ENCODE results near the gene ATXN2L. TPM values are rescaled to one million over a fixed set of nuclear protein-coding genes. Genes with fewer than 3 reads are reported as not detected.

The ATXN2L gene
- total and polyA plus RNA-seq, 2 of the 13 experiments (the other 11 are each of a cell fraction or from before 2014, with no cell fraction given), result 40.8 to 55.1 TPM

- TF ChIP-seq SOX13 (IDR thresholded peaks at IDR 0.05), result no peak
- peak in 1 of 2 experiments; percentile 62; a peak in 1 of 4 replicates for TF ChIP-seq SOX13 (CRISPR knock-in tag; conservative IDR thresholded peaks at IDR 0.05 in 1 of 2, IDR thresholded peaks at IDR 0.05 in 1 of 2)
- TF ChIP-seq ZNF749 (CRISPR knock-in tag; IDR thresholded peaks at IDR 0.05; ENCODE audit: borderline replicate concordance), result 0 out of 2 replicates have a peak, but pooled peaks have one; percentile 35
- TF ChIP-seq, protein P1, sequence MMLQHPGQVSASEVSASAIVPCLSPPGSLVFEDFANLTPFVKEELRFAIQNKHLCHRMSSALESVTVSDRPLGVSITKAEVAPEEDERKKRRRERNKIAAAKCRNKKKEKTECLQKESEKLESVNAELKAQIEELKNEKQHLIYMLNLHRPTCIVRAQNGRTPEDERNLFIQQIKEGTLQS (CRISPR knock-in tag; IDR thresholded peaks at IDR 0.05), result no peak
- 0 out of 2 replicates have a peak, but pooled peaks have one; percentile 85 for TF ChIP-seq RELA (CRISPR knock-in tag; IDR thresholded peaks at IDR 0.05)
- TF ChIP-seq MXD3 (CRISPR knock-in tag; IDR thresholded peaks at IDR 0.05), result peak; percentile 43; the same call in 1 of the 2 replicates
- TF ChIP-seq ZNF333 (CRISPR knock-in tag; IDR thresholded peaks at IDR 0.05; ENCODE audit: borderline replicate concordance), result peak; percentile 93
- TF ChIP-seq, protein P2, sequence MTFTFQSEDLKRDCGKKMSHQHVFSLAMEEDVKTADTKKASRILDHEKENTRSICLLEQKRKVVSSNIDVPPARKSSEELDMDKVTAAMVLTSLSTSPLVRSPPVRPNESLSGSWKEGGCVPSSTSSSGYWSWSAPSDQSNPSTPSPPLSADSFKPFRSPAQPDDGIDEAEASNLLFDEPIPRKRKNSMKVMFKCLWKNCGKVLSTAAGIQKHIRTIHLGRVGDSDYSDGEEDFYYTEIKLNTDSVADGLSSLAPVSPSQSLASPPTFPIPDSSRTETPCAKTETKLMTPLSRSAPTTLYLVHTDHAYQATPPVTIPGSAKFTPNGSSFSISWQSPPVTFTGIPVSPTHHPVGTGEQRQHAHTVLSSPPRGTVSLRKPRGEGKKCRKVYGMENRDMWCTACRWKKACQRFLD (CRISPR knock-in tag; IDR thresholded peaks at IDR 0.05; ENCODE audit: borderline replicate concordance), result peak; percentile 69; the same call in 1 of the 2 replicates
- TF ChIP-seq DR1 (CRISPR knock-in tag; IDR thresholded peaks at IDR 0.05), result peak; percentile 96
- peak; percentile 75 for TF ChIP-seq POGK (CRISPR knock-in tag; conservative IDR thresholded peaks at IDR 0.05)
- peak; percentile 87 for TF ChIP-seq GMEB2 (CRISPR knock-in tag; IDR thresholded peaks at IDR 0.05; ENCODE audit: low read depth)
- TF ChIP-seq SNAPC5 (CRISPR knock-in tag; IDR thresholded peaks at IDR 0.05; ENCODE audit: borderline replicate concordance), result no peak
- peak; percentile 64; the same call in 1 of the 2 replicates for TF ChIP-seq ZFP82 (CRISPR knock-in tag; IDR thresholded peaks at IDR 0.05; ENCODE audit: borderline replicate concordance)
- TF ChIP-seq SKI (IDR thresholded peaks at IDR 0.05; ENCODE audit: partially characterized antibody), result peak; percentile 96
- peak; percentile 89; the same call in 1 of the 2 replicates for TF ChIP-seq ZNF878 (CRISPR knock-in tag; IDR thresholded peaks at IDR 0.05)
- TF ChIP-seq ZNF224 (CRISPR knock-in tag; IDR thresholded peaks at IDR 0.05), result peak; percentile 92
- peak; percentile 75; the same call in 1 of the 2 replicates for TF ChIP-seq SIN3B (IDR thresholded peaks at IDR 0.05; ENCODE audit: low read length)
- TF ChIP-seq ZFP90 (CRISPR knock-in tag; IDR thresholded peaks at IDR 0.05; ENCODE audit: borderline replicate concordance), result peak; percentile 89; the same call in 1 of the 2 replicates
- peak; percentile 3; the same call in 1 of the 2 replicates for TF ChIP-seq ZKSCAN1 (IDR thresholded peaks at IDR 0.05; ENCODE audit: low read length)
- TF ChIP-seq ZNF605 (CRISPR knock-in tag; IDR thresholded peaks at IDR 0.05), result peak; percentile 95
- TF ChIP-seq, protein P3, sequence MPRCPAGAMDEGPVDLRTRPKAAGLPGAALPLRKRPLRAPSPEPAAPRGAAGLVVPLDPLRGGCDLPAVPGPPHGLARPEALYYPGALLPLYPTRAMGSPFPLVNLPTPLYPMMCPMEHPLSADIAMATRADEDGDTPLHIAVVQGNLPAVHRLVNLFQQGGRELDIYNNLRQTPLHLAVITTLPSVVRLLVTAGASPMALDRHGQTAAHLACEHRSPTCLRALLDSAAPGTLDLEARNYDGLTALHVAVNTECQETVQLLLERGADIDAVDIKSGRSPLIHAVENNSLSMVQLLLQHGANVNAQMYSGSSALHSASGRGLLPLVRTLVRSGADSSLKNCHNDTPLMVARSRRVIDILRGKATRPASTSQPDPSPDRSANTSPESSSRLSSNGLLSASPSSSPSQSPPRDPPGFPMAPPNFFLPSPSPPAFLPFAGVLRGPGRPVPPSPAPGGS (CRISPR knock-in tag; IDR thresholded peaks at IDR 0.05), result peak; percentile 90
Measured at GRCh38 chr16:28846080-28846932, 23.5 kb downstream of the ATXN2L start, which contains the start of gene TUFM (continued).
